IPS-20b (cell line): ENCODE data around the gene MTMR11.
A peak's percentile ranks its signal among the peaks of the same experiment; 100 is the strongest.

Experiments used
- H3K27ac ChIP-seq: one replicate; pipeline ENCODE4 v1.5.1; 2013; ENCODE audit warnings: low read length
- H3K27me3 ChIP-seq: 2 replicates; pipeline ENCODE4 v1.6.1; 2013; ENCODE audit warnings: mild to moderate bottlenecking, low read length, inconsistent platforms; ENCODE audit not compliant: insufficient read depth
- H3K36me3 ChIP-seq: 2 replicates; pipeline ENCODE4 v1.6.1; 2013; ENCODE audit warnings: low read depth, mild to moderate bottlenecking, inconsistent platforms, low read length, moderate library complexity; ENCODE audit not compliant: insufficient read depth
- H3K4me1 ChIP-seq: 2 replicates; pipeline ENCODE4 v1.6.1; 2013; ENCODE audit warnings: mild to moderate bottlenecking, control low read depth, inconsistent platforms, low read length, moderate library complexity; ENCODE audit not compliant: insufficient read depth
- H3K4me3 ChIP-seq: 2 replicates; pipeline ENCODE4 v1.5.1; 2013; ENCODE audit warnings: mild to moderate bottlenecking, low read length, inconsistent platforms
- H3K9ac ChIP-seq: 2 replicates; pipeline ENCODE4 v1.6.1; 2013; ENCODE audit warnings: low read depth, mild to moderate bottlenecking, inconsistent platforms, low read length, moderate library complexity
- H3K9me3 ChIP-seq: 2 replicates; pipeline ENCODE4 v1.6.1; 2013; ENCODE audit warnings: mild to moderate bottlenecking, low read depth, low read length, inconsistent platforms; ENCODE audit not compliant: insufficient read depth

The MTMR11 gene

DNA sequence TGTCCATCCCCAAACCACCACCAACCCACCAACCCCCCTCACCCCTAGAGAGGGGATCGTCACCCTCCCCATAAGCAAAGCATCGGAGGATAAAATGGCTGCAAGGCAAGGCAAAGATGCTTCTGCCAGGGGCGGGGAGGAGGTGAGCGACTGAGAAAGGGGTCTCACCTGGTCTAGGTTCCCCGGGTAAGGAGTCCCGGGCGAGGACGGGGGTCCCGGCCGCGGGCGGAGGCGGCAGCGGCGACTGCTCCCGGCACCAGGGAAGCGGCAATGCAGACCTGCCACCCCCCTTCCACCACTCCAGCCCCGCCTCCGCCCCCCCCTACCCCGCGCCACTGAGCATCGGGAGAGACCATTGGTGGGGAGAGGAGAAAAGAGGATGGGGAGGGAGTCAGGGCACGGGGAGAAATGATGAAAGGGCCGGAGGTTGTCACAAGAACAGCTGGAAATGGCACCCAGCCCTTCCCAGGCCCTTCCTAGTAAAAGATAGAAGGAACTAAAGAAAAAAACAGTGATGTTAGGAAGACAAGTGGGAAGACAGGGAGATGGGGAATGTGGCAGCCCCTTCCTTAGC, 19.0 kb downstream of the MTMR11 start, which contains the start of gene SV2A:
Gene SV2A, minus strand, starts transcription at position 274 of the 574 bp plus-strand sequence. CDS start 4,004 bp downstream, outside the sequence.
- Histone ChIP-seq H3K27me3 (no peaks in the 10 kb centered on the region), H3K9ac (peak within 1 kb of the TSS; percentile 82; the same call in 1 of the 2 replicates), H3K4me1 (peaks cover 14% of the 10 kb centered on the region), H3K9me3 (no peaks in the 10 kb centered on the region), H3K4me3 (peak within 1 kb of the TSS; percentile 98), H3K36me3 (peaks cover 20% of the 10 kb centered on the region), H3K27ac (peak within 1 kb of the TSS; percentile 48)

- Histone ChIP-seq H3K4me3 (peak overlapping the region; percentile 98), H3K27ac (no peak overlapping the region), H3K9ac (peak overlapping the region; percentile 82; the same call in 1 of the 2 replicates)
Measured at GRCh38 chr1:149916898-149917252, 19.8 kb downstream of the MTMR11 start.

DNA sequence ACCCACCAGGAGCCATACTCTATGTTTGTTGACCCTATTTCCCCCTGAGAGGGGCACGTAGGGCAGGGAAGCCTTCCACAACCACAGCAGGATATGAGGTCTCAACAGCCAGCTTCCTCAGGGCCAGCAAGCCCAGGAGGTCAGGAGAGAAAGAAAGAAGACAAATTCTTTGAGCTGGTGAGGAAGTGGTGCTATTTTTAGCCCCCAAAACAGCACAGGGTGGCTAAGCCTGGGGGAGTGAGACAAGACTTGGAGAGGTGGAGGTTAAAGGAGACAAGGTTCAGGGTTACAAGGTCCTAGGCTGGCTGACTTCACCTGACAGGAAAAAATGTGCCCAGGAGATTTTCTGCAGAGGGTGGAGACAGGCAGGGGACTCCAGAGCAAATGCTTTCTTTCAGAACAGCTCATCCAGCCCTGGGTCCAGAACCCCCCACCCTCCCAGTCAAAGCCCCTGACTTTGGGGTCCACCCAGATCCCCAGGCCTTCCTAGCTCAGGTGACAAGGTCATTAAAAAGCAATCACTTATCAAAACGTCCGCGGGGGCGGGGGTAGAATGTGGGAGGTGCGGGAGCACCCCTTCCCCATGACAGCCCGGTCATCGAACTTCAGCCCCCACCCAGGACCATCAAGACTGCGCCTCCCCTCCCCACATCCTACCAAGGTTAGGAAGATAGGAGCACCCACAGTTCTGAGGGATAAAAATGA, 20.3 kb downstream of the MTMR11 start:
- Histone ChIP-seq H3K4me1 (peaks cover 14% of the 10 kb centered on the region), H3K9ac (peak overlapping the region; percentile 82; the same call in 1 of the 2 replicates), H3K36me3 (peaks cover 22% of the 10 kb centered on the region; the same call in 1 of the 2 replicates), H3K4me3 (peak overlapping the region; percentile 98), H3K27ac (no peak overlapping the region), H3K27me3 (no peaks in the 10 kb centered on the region), H3K9me3 (no peaks in the 10 kb centered on the region)

More at GRCh38 chr1:149916898-149917252, 19.8 kb downstream of the MTMR11 start:
- peaks cover 14% of the 10 kb centered on the region for H3K4me1 ChIP-seq
- H3K27me3 ChIP-seq, result no peaks in the 10 kb centered on the region
- H3K9me3 ChIP-seq, result no peaks in the 10 kb centered on the region
- peaks cover 19% of the 10 kb centered on the region; the same call in 1 of the 2 replicates for H3K36me3 ChIP-seq

- Histone ChIP-seq H3K36me3 (peaks cover 29% of the 10 kb centered on the region; the same call in 1 of the 2 replicates), H3K27ac (no peak overlapping the region), H3K9me3 (no peaks in the 10 kb centered on the region), H3K9ac (peak overlapping the region; percentile 6; the same call in 1 of the 2 replicates), H3K4me3 (peak overlapping the region; percentile 98), H3K27me3 (no peaks in the 10 kb centered on the region), H3K4me1 (peaks cover 14% of the 10 kb centered on the region)
Measured at GRCh38 chr1:149915429-149916192, 21.1 kb downstream of the MTMR11 start.

DNA sequence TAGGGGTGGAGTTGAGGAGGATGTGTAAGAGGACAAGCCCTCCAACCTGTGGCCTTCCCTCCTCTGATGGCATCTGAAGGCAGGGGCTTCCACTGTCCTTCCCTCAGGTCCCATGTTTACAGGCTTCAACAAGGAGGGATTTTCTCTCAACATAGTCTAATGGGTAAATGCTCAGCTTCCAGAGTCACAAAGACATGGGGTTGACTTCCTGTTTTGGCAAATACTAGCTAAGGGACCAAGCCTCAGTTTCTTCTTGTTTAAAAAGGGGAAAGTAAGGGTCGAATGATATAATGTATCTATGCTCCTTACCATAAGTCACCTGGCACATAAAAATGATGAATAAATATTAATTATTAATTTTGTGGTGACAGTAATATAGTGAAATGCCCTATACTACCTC, 22.1 kb downstream of the MTMR11 start:
- H3K4me3 ChIP-seq, result no peak overlapping the region
- peaks cover 14% of the 10 kb centered on the region for H3K4me1 ChIP-seq
- H3K27ac ChIP-seq, result no peak overlapping the region
- H3K36me3 ChIP-seq, result peaks cover 40% of the 10 kb centered on the region; the same call in 1 of the 2 replicates
- H3K9me3 ChIP-seq, result no peaks in the 10 kb centered on the region
- no peaks in the 10 kb centered on the region for H3K27me3 ChIP-seq
- no peak overlapping the region for H3K9ac ChIP-seq

- H3K9ac ChIP-seq, result no peak overlapping the region
- no peak overlapping the region for H3K27ac ChIP-seq
- no peaks in the 10 kb centered on the region for H3K9me3 ChIP-seq
- H3K27me3 ChIP-seq, result no peaks in the 10 kb centered on the region
- no peaks in the 10 kb centered on the region for H3K4me1 ChIP-seq
- H3K4me3 ChIP-seq, result no peak overlapping the region
- H3K36me3 ChIP-seq, result peaks cover 69% of the 10 kb centered on the region
Measured at GRCh38 chr1:149906570-149907075, 30.1 kb downstream of the MTMR11 start.

GRCh38 chr1:149903836-149904491, 32.7 kb downstream of the MTMR11 start:
- no peak overlapping the region for H3K27ac ChIP-seq
- peaks cover 43% of the 10 kb centered on the region for H3K36me3 ChIP-seq
- H3K9me3 ChIP-seq, result no peaks in the 10 kb centered on the region
- no peaks in the 10 kb centered on the region for H3K4me1 ChIP-seq
- no peak overlapping the region for H3K4me3 ChIP-seq
- H3K27me3 ChIP-seq, result no peaks in the 10 kb centered on the region
- no peak overlapping the region for H3K9ac ChIP-seq

- Histone ChIP-seq H3K27ac (peak within 1 kb of the TSS; percentile 55), H3K27me3 (no peaks in the 10 kb centered on the region), H3K36me3 (peaks cover 6% of the 10 kb centered on the region; the same call in 1 of the 2 replicates), H3K4me3 (peak within 1 kb of the TSS; percentile 82), H3K9ac (peak within 1 kb of the TSS; percentile 86; the same call in 1 of the 2 replicates), H3K9me3 (no peaks in the 10 kb centered on the region), H3K4me1 (no peaks in the 10 kb centered on the region)
Measured at GRCh38 chr1:149899460-149900284, 37.0 kb downstream of the MTMR11 start, which contains the start of gene BOLA1. TSS of gene BOLA1 (plus strand) at chr1:149899568. CDS start at chr1:149900060, 492 bp downstream.

GRCh38 chr1:149896575-149896974, 40.1 kb downstream of the MTMR11 start:
- Histone ChIP-seq H3K4me3 (no peak overlapping the region), H3K9me3 (no peaks in the 10 kb centered on the region), H3K4me1 (no peaks in the 10 kb centered on the region), H3K27ac (no peak overlapping the region), H3K9ac (no peak overlapping the region), H3K27me3 (no peaks in the 10 kb centered on the region), H3K36me3 (no peaks in the 10 kb centered on the region)

DNA sequence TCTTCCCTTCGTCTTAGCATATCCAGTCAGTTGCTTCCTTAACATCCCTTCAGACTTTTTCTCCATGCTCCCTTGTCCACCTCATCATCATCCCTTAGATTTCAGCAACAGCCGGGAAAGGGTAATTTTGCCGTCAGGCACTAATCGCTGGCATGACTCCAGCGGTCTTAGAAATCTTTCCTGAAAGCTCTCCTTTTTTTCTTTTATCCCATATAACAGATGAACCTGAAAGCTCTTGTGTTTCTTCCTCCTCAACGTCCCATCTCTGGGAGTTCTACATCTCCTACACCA, 47.7 kb downstream of the MTMR11 start:
- H3K4me3 ChIP-seq, result peak overlapping the region; percentile 76
- H3K27me3 ChIP-seq, result no peaks in the 10 kb centered on the region
- H3K9me3 ChIP-seq, result no peaks in the 10 kb centered on the region
- H3K36me3 ChIP-seq, result no peaks in the 10 kb centered on the region
- peak overlapping the region; percentile 99 for H3K9ac ChIP-seq
- H3K4me1 ChIP-seq, result peaks cover 12% of the 10 kb centered on the region; the same call in 1 of the 2 replicates
- H3K27ac ChIP-seq, result peak overlapping the region; percentile 95
